Head of caudate nucleus (tissue), 42 donors: ENCODE measurements around the gene ALG12.

ENCODE experiments used
- DNase-seq, 42 donors: peaks; one replicate each; pipeline versions ENCODE4 v3.0.0 to v3.0.0-alpha.2; 2020 to 2021; ENCODE audit warnings: mixed read lengths in 7 of 42
- intact Hi-C: fragments of 100-400 bp; cut with DNase I; formaldehyde crosslinking; loops from one replicate; pipeline ENCODE4 v1.15.0; 2022

The ALG12 gene

DNA sequence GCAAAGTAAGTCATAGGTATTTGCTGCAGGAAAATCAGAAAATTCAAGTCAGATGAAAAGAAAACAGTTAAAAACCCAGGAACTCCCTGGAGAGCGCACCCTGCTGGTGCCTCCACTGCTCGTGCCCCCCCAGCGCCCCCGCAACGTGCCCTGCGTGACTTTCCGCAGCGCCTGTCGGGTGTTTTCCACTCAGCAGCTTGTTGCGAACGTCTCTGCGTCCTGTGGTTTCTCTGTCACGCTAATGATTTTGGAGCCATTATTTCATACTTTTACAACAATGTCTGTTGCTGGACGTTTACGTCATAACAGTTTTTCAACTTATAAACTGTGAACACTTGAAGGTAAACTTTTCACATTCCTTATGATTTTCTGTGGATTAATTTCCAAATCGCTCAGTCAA lies 5.2 kb upstream of the ALG12 start:
- intact Hi-C loops, result no loop called here
- no peak for DNase-seq

DNA sequence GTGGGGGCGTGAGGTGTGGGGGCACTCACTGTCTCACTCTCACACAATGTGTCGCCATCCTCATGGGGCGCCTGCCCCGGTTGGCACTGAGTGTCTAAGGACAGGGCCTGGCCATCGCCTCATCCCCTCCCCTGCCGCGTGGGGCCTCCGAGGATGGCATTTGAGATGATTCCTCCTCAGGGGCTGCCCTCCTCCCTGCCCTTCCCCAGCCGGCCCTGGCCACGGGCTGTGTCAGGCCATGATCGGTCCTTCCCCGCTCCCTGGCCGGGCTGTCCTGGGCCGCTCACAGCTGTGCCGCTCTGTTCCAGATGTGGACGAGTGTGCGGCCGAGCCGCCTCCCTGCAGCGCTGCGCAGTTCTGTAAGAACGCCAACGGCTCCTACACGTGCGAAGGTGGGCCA lies 4.7 kb upstream of the ALG12 start:
- intact Hi-C loops, result no loop called here
- no peak for DNase-seq

DNA sequence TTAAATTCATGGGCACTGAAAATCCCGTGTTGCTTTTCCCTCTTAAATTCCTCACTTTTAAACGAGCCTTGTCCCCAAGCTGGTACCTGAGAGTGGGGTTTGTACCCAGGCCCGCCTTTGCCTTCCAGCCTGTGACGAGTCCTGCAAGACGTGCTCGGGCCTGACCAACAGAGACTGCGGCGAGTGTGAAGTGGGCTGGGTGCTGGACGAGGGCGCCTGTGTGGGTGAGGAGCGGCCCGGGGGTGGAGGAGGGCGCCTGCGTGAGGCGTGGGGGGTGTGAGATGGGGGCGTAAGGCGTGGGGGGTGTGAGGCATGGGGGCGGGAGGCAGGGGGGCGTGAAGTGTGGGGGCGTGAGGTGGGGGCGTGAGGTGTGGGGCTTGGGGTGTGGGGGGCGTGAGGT lies 4.2 kb upstream of the ALG12 start:
- DNase-seq, result no peak
- intact Hi-C loops, result no loop called here

DNA sequence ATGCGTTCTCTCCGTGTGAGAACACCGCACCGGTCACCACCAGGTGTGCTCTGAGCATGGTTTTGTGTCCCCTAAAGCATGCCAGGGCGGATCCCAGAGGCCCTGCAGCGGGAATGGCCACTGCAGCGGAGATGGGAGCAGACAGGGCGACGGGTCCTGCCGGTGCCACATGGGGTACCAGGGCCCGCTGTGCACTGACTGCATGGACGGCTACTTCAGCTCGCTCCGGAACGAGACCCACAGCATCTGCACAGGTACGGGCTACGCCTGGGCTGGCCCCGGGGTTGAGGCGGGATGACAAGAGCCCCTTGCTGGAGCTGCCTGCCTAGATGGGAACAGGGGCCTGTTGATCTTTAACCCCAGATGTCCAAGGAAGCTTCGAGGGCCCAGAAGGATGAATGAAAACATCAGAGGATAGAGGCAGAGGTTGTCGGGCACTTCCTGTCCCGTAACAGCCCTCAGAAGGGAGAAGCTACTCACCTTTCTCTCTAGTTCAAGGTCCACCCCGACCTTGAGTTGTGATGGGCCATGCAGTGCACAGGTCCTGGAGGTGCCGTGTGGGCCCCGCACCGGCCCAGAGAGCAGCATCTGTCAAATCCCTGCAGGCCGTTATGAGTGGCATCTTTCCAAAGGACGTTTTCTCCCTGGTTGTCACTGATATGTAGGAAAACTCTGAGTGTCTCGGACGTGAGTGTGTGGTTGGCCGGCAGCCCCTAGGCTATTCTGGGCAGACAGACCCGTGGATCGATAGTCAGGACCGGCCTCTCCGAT lies 3.5 kb upstream of the ALG12 start:
- no peak for DNase-seq
- intact Hi-C loops, result no loop called here

DNA sequence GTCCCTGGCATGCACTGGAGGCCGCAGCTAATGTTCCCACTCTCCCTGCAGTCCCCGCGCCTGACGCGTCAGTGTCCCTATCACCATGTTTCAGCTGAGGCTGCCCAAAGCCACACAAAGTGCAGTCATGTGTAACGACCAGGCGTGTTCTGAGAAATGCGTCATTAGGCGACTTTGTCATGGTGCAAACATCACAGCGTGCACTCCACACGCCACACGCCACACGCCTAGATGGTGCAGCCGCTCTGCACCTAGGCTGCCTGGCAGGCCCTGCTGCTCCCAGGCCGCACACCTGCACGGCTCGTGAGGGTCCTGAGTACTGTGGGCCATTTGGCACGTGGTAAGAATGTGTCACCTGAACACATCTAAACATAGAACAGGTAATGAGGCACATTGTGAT lies 2.6 kb upstream of the ALG12 start:
- intact Hi-C loops, result no loop called here
- DNase-seq, result no peak

DNA sequence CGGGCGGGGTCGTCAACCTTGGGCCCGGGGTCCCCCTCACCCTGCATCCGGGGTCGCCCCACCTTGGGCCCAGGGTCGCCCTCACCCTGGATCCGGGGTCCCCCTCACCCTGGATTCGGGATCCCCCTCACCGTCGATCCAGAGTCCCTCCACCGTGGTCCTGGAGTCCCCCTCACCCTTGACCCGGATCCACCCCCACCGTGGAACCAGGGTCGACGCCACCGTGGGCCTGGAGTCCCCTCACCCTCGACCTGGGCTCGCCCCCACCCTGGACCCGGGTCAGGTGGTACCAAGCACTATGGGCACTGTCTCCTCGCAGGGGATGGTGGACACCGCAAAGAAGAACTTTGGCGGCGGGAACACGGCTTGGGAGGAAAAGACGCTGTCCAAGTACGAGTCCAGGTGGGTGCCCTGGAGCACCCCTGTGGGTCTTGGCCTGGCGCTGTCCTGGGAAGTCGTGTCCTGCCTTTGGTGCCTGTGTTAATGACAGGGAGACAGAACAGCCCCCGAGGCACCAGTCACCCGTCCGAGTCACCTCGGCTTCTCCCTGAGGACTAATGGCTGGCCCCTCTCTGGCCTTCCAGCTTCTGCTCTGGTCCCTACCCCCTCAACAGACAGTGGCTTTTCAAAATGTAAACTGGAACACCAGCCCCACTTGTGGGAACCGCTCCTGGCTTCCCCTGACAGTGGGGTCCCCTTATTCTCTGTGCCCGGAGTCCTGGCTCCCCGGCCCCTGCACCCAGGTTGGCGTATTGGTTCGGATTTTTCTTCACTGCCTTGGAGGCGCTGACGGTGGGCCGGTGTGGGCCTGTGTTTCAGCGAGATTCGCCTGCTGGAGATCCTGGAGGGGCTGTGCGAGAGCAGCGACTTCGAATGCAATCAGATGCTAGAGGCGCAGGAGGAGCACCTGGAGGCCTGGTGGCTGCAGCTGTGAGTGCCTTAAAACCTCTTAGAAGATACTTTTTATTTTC lies 958 bp upstream of the ALG12 start:
- intact Hi-C loops, result loop anchor here (5.0 kb wide), 1 partner anchor 67 kb away; the partner anchor contains the start of gene ZBED4
- DNase-seq, result no peak

DNA sequence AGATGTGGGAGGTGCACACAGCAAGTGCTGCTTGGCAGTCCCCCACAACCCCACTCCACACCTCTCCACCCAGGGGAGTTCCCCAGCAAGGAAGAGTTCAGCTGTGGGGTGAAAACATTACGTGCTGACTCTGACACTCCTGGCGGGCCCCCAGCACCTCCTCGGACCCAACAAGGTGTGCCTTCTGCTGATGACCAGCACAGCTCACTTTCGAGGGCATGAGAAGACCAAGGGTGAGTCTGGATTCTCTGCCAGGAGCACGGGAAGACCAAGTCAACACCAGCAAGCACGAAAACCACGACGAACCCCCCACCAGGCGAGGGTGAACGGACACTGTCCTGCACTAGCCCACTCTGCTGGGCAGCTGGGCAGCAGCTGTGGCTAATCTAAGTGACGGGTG lies 1.4 kb downstream of the ALG12 start:
- intact Hi-C loops, result loop anchor here (5.0 kb wide), 1 partner anchor 65 kb away; the partner anchor contains the start of gene ZBED4
- no peak for DNase-seq

DNA sequence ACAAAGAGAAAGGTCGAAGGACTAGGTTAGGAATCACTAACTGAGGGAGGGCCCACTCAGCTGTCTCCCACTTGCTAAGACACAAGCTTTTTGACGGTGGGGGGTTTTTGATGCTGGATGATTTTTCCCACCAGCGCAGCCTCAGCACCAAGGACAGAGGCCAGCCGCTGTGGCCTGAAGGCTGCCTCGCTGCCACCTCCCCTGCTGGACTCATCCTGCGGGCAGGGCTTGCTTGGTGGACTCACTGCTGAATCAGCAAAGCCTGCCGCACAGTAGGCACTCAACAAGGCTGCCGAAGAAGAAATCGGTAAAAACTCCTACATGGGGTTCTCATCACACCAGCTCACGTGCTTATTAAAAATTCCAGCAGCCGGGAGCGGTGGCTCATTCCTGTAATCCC lies 2.6 kb downstream of the ALG12 start:
- no peak for DNase-seq
- intact Hi-C loops, result loop anchor here (5.0 kb wide), 1 partner anchor 63 kb away; the partner anchor contains the start of gene ZBED4

DNA sequence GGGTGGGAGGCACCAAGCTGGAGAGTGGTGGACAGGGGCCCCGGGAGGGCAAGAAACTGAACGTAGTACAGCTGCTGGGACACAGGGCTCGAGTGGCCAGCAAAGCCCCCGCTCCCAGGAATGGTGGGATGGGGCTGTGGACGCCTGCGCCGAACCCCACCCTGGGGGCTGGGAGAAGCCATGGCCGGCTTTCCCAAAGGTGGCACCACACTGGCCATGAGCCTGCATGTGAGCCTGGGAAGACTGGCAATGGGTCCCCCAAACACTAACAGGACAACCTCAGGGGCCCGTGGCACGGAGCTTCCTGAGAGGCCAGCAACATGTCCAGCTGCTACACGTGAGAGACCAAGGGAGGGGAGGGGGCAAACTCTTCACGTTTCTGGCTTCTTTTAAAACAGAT lies 4.0 kb downstream of the ALG12 start:
- no peak for DNase-seq
- intact Hi-C loops, result no loop called here

DNA sequence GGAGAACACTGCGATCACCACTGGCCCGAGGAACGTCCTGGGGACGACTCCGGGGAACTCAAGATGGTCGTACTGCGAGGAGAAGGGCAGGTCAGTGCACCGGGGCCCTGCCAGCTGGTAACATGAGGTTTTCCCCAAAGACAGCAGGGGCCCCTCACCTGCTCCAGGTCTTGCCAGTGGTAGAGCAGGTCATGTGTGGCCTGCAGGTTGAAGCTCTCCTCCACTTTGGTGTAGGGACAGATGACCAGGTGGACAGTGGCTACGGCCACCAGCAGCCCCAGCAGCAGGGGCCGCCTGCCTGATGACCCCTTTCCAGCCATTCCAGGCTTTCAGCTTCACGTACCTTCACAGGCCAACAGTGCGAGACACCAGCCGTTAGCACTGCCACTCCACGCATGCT lies 4.8 kb downstream of the ALG12 start:
- DNase-seq, result no peak
- intact Hi-C loops, result no loop called here

DNA sequence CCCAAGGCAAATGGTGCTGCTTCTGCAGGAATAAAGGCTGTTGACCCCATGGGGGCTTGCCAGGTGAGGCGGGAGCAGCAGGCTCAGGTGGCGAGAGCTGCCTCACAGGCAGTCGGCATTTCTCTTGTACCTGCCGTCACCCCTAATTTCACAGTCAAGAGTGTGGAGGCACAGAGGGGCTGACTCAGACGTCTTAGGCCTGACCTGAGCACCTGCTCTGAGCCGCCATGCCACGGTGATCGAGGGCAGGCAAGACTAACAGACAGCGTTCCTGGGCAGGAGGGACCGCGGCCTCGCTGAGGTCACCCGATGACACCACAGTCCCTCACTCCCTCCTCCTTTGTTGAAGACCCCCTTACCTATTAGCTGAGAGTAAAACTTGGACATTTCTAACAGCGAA lies 5.2 kb downstream of the ALG12 start:
- intact Hi-C loops, result no loop called here
- DNase-seq, result no peak

DNA sequence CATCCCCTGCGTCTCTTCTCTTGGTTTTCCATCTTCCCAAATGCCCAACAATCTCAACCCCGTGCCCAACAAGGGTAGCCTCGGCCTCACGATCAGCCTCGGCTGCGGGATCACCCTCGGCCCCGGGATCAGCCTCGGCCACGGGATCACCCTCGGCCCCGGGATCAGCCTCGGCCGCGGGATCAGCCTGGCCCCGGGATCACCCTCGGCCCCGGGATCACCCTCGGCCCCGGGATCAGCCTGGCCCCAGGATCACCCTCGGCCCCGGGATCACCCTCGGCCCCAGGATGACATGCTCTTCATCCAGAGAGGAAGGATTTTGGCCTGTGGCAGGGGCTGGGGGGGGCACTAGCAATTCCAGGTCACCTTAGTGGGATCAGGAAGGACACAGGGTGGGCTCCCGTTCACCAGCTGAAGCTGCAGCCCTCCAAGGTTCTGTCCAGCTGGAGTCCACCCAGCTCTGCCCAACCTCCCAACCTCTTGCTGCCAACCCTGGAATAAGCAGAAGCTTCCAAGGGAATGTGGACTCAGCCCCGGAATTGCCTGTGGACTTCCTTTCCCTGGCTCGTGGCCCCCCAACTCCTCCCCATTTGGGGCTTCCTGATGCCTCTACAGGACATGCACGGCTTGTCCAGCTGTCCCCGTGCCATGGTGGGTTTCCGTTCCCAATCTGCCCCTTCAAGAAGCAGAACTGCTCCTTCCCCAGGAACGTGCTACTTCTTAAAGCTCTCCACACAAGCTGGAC lies 6.2 kb downstream of the ALG12 start:
- intact Hi-C loops, result no loop called here
- no peak for DNase-seq

DNA sequence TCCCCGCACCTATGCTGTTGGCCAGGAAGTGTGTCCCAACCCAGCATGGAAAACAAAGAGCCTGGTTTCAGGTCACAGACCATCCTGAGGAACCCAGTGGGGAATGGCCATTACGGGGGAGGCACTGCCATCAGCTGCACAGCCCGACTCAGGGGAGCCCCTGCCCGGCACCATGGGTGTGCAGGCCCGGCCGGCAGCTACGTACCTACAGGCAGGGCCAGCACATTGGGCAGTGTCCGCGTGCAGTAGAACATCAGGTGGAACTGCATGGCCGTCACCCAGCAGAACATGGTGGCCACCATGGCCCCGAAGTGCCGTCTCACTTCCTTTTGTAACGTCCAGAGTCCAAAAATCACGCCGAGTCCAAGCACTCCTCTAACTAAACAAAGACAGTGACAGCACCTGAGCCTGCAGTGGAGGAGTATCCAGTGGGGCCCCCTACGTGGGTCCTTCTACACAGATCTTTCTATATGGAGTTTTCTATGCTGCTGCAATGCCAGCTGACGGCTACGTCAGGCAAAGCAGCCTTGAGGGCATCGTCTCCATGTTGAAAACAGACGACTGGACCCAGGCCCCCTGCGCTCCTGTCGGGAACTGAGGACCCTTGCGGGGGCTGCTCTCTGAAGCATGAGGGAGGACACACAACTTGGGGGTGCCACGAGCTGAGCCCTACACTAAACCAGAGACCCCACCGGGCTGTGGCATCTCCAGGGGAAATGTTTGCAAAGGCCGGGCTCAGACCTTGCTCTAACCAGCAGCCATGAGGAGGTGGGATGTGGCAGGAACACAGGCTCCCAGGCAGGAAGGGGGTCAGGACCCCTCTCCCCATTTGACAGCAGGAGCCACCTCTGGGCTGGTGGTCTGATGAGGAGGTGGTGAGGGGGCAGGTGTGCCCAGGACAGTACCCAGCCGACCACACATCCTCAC lies 7.7 kb downstream of the ALG12 start:
- intact Hi-C loops, result no loop called here
- DNase-seq, result no peak

DNA sequence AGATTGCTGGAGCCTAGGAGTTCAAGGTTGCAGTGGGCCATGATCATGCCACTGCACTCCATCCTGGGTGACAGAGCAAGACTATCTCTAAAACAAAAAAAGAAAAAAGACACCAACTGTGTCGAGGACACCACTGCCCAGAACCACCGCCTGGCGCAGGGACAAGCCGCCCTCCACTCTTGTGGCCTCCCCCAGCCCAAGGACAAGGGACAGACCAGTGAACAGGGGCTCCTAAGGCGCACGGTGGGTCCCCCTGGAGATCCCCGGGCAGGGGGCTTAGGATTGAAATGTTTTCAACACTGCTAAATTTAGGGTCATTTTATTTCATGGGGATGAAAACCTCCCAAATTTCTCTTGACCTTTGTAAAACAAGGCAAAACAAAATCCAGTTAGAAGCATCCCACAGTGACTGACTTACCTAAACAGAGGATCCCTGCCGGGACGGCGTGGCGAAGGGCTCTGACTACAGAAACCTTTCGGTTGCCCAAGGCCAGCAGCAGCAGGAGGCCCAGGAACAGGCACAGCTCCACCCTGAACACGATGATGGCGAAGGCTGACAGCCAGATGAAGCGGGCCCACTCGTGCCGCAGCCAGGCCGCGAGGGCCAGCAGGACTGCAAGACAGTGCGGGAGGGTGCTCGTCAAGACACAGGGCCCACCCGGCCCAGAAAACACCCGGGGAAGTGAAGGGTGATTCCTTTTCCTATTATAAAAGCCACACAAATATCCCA lies 8.6 kb downstream of the ALG12 start:
- DNase-seq, result no peak
- intact Hi-C loops, result loop anchor here (5.0 kb wide), 1 partner anchor 42 kb away; no protein-coding TSS in a partner anchor

DNA sequence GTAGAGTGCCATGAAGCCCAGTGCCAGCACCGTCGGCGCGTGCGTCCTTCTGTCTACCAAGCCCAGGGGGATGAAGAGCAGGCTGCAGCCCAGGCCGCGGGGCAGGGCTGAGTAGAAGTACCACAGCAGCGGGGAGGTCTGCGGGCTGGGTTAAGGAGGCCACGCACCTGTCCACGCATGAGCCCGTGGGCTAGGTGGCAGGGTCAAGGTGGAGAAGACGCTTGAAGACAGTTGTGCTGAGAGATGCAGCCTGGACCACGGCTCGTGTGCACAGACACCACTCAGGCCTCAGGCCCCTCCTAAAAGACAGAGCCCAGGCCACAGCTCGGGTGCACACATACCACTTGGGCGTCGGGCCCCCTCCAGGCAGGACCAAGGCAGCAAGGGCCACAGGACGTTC lies 10.4 kb downstream of the ALG12 start:
- intact Hi-C loops, result loop anchor here (5.0 kb wide), 1 partner anchor 41 kb away; no protein-coding TSS in a partner anchor
- DNase-seq, result no peak

DNA sequence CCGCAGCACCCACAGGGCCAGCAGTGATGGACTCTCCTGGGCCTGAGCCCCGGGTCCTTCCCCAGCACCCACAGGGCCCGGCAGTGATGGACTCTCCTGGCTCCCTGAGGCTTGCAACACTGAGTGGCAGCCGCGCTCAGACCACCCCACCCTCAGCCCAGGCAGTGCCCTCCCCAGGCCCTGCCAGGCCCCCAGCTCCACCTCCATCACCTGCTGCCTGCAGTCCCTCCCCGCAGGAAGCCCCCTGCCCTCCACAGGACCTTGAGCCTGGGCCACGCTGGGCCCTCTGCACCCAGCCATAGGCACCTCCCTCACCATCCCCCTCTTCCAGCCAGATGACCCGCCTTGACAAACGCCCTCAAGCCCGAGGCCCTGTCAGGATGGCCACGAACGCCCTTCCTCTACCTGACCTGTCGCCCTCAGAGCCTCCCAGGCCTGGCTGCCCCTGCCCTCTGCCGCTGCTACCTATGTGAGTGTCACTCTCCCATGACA lies 11.4 kb downstream of the ALG12 start:
- intact Hi-C loops, result loop anchor here (5.0 kb wide), 1 partner anchor 40 kb away; no protein-coding TSS in a partner anchor
- no peak for DNase-seq

DNA sequence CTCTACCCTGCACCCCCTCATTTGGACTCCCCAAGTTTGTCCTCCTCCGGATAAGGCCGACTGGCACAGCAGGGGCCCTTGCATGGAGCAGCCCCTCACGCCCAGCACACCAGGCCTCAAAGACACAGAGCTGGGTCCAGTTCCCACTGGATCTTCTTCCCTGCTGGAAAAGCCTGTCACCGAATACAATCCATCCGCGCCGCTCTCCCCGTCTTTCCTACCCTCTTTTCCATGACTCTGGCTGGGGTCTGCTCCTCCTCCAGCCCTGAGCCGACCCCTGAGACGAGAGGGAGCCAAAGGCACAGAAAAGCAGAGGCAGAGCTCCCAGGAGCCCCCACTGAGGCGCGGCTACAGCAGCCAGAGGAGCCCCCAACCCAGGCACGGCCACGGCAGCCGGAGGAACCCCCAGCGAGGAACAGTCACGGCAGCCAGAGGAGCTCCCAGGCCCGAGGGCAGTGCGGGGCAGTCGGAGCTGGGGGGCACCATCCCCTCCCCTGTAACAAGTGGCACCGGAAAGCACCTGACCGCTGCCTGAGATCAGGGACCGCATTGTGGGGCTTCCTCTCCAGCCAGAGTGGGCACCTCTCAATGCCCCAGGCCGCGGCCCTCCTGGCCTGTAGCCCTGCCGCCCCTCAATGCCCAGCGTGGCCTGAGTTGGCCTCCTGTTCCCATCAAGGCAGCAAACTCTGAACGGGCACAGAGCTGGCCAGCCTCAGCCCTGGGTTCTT lies 12.0 kb downstream of the ALG12 start:
- intact Hi-C loops, result loop anchor here (5.0 kb wide), 1 partner anchor 39 kb away; no protein-coding TSS in a partner anchor
- no peak for DNase-seq
